Liver (tissue), 9 donors: ENCODE measurements around the gene ZNF714. TPM values are rescaled to one million over a fixed set of nuclear protein-coding genes. Genes with fewer than 3 reads are reported as not detected.

Experiments
- DNase-seq: peaks from one replicate; pipeline ENCODE4 v3.0.0-alpha.2; 2017; ENCODE audit warnings: low spot score
- H3K27ac ChIP-seq, 2 donors: one replicate each; pipeline ENCODE4 v1.7.0; 2013; ENCODE audit warnings: inconsistent platforms in 2 of 2, low read length in 2 of 2, control low read depth in 1 of 2, low read depth in 1 of 2, mild to moderate bottlenecking in 1 of 2
- H3K27me3 ChIP-seq, 4 donors: one replicate each; pipeline versions ENCODE4 v1.6.1 to v1.7.0; 2013; ENCODE audit warnings: low read length in 3 of 4, inconsistent platforms in 1 of 4, mild to moderate bottlenecking in 1 of 4, moderate library complexity in 1 of 4; ENCODE audit not compliant: control insufficient read depth in 4 of 4, insufficient read depth in 4 of 4
- H3K36me3 ChIP-seq, 4 donors: one replicate each; pipeline versions ENCODE4 v1.6.1 to v1.7.0; 2013; ENCODE audit warnings: low read length in 3 of 4, mild to moderate bottlenecking in 3 of 4, low read depth in 1 of 4, moderate library complexity in 1 of 4; ENCODE audit not compliant: control insufficient read depth in 4 of 4, insufficient read depth in 3 of 4
- H3K4me1 ChIP-seq, 4 donors: one replicate each; pipeline versions ENCODE4 v1.6.1 to v1.7.0; 2013; ENCODE audit warnings: low read length in 3 of 4, mild to moderate bottlenecking in 3 of 4, moderate library complexity in 1 of 4; ENCODE audit not compliant: control insufficient read depth in 4 of 4, insufficient read depth in 4 of 4
- H3K4me3 ChIP-seq, 3 donors: one replicate each; pipeline versions ENCODE4 v1.6.1 to v1.7.0; 2013; ENCODE audit warnings: low read length in 3 of 3, control low read depth in 1 of 3, low read depth in 1 of 3, mild to moderate bottlenecking in 1 of 3
- H3K9ac ChIP-seq, 2 donors: one replicate each; pipeline ENCODE4 v1.7.0; 2013; ENCODE audit warnings: low read length in 2 of 2, mild to moderate bottlenecking in 2 of 2, moderate library complexity in 2 of 2, control low read depth in 1 of 2, low read depth in 1 of 2
- H3K9me3 ChIP-seq, 4 donors: one replicate each; pipeline versions ENCODE4 v1.6.1 to v1.7.0; 2013; ENCODE audit warnings: low read length in 3 of 4; ENCODE audit not compliant: control insufficient read depth in 4 of 4
- EGR1 ChIP-seq, 2 donors: IDR thresholded peaks; 2 replicates each; pipeline ENCODE4 v1.6.1; 2016 to 2018; ENCODE audit warnings: antibody characterized with exemption in 2 of 2, low read depth in 2 of 2
- FOXA1 ChIP-seq: IDR thresholded peaks from 2 replicates; pipeline ENCODE4 v1.6.1; 2016; ENCODE audit warnings: antibody characterized with exemption
- FOXA2 ChIP-seq: IDR thresholded peaks from 2 replicates; pipeline ENCODE4 v1.6.1; 2016; ENCODE audit warnings: antibody characterized with exemption
- GABPA ChIP-seq, 2 donors: IDR thresholded peaks in 1 of 2; conservative IDR thresholded peaks in 1 of 2; 2 replicates each; pipeline ENCODE4 v1.6.1; 2016; ENCODE audit warnings: antibody characterized with exemption in 2 of 2, mild to moderate bottlenecking in 1 of 2, moderate library complexity in 1 of 2
- HNF4A ChIP-seq, 2 donors: conservative IDR thresholded peaks; 2 replicates each; pipeline ENCODE4 v1.6.1; 2016; ENCODE audit warnings: antibody characterized with exemption in 2 of 2, mild to moderate bottlenecking in 2 of 2
- HNF4G ChIP-seq: IDR thresholded peaks from 2 replicates; pipeline ENCODE4 v1.6.1; 2016; ENCODE audit warnings: antibody characterized with exemption
- JUND ChIP-seq, 2 donors: IDR thresholded peaks; 2 replicates each; pipeline ENCODE4 v1.6.1; 2016; ENCODE audit warnings: antibody characterized with exemption in 2 of 2
- NR2F2 ChIP-seq: IDR thresholded peaks from 2 replicates; pipeline ENCODE4 v1.6.1; 2016; ENCODE audit warnings: antibody characterized with exemption
- RAD21 ChIP-seq, 2 donors: IDR thresholded peaks; 2 replicates each; pipeline ENCODE4 v1.6.1; 2016; ENCODE audit warnings: antibody characterized with exemption in 2 of 2, mild to moderate bottlenecking in 2 of 2
- RXRA ChIP-seq, 2 donors: IDR thresholded peaks; 2 replicates each; pipeline ENCODE4 v1.6.1; 2017 to 2018; ENCODE audit warnings: antibody characterized with exemption in 2 of 2, mild to moderate bottlenecking in 1 of 2
- SP1 ChIP-seq: IDR thresholded peaks from 2 replicates; pipeline ENCODE4 v1.6.1; 2018; ENCODE audit warnings: antibody characterized with exemption, mild to moderate bottlenecking
- TAF1 ChIP-seq: conservative IDR thresholded peaks from 2 replicates; pipeline ENCODE4 v1.6.1; 2016; ENCODE audit warnings: antibody characterized with exemption, mild to moderate bottlenecking
- YY1 ChIP-seq: IDR thresholded peaks from 2 replicates; pipeline ENCODE4 v1.6.1; 2016; ENCODE audit warnings: antibody characterized with exemption, mild to moderate bottlenecking
- WGBS: extraction: QIAGEN DNeasy Blood & Tissue Kit; methylation state at CpG from one replicate; pipeline ENCODE4 v1.1.7; 2013; 5-methylcytosine and 5-hydroxymethylcytosine counted together
- polyA plus RNA-seq, 2 donors: library from polyadenylated mRNA; stranded (reverse) in 1 of 2; unstranded in 1 of 2; fragments of 200-250 nt in 1 of 2; fragments of >200 nt in 1 of 2; fragmentation: Nextera tagmentation in 1 of 2; extraction: Ambion mirVana in 1 of 2; gene quantifications; one replicate each; pipeline versions ENCODE4 v1.2.1 to v1.2.3, GENCODE V29; 2013 to 2015
- total RNA-seq, 2 donors: library from RNA; depleted of rRNA; stranded (reverse); fragments of >200 nt; gene quantifications; one replicate each; pipeline ENCODE4 v1.2.3, GENCODE V29; 2014
- TF ChIP-seq, protein P1 (sequence below): IDR thresholded peaks from 2 replicates; pipeline ENCODE4 v1.6.1; 2016; ENCODE audit warnings: antibody characterized with exemption
- TF ChIP-seq, protein P2 (sequence below): fragments of 150-350 bp; IDR thresholded peaks from 2 replicates; pipeline ENCODE4 v1.5.1; 2017; ENCODE audit warnings: improper control_type of control experiment, low read depth, low read length; ENCODE audit not compliant: missing input control
- TF ChIP-seq, protein P3 (sequence below): IDR thresholded peaks from 2 replicates; pipeline ENCODE4 v1.6.1; 2016; ENCODE audit warnings: antibody characterized with exemption, mild to moderate bottlenecking
- TF ChIP-seq, protein P4 (sequence below): IDR thresholded peaks from 2 replicates; pipeline ENCODE4 v1.6.1; 2016; ENCODE audit warnings: antibody characterized with exemption
- TF ChIP-seq, protein P5 (sequence below): IDR thresholded peaks from 2 replicates; pipeline ENCODE4 v1.6.1; 2016; ENCODE audit warnings: antibody characterized with exemption
- donor health status: healthy.
- donor health status: healthy.
- donor health status: healthy.
- donor health status: healthy.
- donor health status: healthy.

ZNF714 gene
- total and polyA plus RNA-seq, 4 donors, result 0.22 to 4.7 (median 0.81) TPM

DNA sequence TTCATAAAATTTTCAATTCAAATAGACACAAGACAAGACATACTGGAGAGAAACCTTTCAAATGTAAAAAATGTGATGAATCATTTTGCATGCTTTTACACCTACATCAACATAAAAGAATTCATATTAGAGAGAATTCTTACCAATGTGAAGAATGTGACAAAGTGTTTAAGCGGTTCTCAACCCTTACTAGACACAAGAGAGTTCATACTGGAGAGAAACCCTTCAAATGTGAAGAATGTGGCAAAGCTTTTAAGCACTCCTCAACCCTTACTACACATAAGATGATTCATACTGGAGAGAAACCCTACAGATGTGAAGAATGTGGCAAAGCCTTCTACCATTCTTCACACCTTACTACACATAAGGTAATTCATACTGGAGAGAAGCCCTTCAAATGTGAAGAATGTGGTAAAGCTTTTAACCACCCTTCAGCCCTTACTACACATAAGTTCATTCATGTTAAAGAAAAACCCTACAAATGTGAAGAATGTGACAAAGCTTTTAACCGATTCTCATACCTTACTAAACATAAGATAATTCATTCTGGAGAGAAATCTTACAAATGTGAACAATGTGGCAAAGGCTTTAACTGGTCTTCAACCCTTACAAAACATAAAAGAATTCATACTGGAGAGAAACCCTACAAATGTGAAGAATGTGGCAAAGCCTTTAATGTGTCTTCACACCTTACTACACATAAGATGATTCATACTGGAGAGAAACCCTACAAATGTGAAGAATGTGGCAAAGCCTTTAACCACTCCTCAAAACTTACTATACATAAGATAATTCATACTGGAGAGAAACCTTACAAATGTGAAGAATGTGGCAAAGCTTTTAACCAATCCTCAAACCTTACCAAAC is 35.3 kb downstream of the ZNF714 start:
- no peak overlapping the region for H3K4me3 ChIP-seq
- H3K4me1 ChIP-seq, result no peaks in the 10 kb centered on the region
- TF ChIP-seq YY1 (no peak), HNF4A (conservative IDR thresholded peaks at IDR 0.05) (no peak), NR2F2 (no peak), SP1 (no peak)
- TF ChIP-seq, protein P1, sequence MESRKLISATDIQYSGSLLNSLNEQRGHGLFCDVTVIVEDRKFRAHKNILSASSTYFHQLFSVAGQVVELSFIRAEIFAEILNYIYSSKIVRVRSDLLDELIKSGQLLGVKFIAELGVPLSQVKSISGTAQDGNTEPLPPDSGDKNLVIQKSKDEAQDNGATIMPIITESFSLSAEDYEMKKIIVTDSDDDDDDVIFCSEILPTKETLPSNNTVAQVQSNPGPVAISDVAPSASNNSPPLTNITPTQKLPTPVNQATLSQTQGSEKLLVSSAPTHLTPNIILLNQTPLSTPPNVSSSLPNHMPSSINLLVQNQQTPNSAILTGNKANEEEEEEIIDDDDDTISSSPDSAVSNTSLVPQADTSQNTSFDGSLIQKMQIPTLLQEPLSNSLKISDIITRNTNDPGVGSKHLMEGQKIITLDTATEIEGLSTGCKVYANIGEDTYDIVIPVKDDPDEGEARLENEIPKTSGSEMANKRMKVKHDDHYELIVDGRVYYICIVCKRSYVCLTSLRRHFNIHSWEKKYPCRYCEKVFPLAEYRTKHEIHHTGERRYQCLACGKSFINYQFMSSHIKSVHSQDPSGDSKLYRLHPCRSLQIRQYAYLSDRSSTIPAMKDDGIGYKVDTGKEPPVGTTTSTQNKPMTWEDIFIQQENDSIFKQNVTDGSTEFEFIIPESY, result no peak
- TF ChIP-seq, protein P2, sequence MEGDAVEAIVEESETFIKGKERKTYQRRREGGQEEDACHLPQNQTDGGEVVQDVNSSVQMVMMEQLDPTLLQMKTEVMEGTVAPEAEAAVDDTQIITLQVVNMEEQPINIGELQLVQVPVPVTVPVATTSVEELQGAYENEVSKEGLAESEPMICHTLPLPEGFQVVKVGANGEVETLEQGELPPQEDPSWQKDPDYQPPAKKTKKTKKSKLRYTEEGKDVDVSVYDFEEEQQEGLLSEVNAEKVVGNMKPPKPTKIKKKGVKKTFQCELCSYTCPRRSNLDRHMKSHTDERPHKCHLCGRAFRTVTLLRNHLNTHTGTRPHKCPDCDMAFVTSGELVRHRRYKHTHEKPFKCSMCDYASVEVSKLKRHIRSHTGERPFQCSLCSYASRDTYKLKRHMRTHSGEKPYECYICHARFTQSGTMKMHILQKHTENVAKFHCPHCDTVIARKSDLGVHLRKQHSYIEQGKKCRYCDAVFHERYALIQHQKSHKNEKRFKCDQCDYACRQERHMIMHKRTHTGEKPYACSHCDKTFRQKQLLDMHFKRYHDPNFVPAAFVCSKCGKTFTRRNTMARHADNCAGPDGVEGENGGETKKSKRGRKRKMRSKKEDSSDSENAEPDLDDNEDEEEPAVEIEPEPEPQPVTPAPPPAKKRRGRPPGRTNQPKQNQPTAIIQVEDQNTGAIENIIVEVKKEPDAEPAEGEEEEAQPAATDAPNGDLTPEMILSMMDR, result no peak
- TF ChIP-seq, protein P3, sequence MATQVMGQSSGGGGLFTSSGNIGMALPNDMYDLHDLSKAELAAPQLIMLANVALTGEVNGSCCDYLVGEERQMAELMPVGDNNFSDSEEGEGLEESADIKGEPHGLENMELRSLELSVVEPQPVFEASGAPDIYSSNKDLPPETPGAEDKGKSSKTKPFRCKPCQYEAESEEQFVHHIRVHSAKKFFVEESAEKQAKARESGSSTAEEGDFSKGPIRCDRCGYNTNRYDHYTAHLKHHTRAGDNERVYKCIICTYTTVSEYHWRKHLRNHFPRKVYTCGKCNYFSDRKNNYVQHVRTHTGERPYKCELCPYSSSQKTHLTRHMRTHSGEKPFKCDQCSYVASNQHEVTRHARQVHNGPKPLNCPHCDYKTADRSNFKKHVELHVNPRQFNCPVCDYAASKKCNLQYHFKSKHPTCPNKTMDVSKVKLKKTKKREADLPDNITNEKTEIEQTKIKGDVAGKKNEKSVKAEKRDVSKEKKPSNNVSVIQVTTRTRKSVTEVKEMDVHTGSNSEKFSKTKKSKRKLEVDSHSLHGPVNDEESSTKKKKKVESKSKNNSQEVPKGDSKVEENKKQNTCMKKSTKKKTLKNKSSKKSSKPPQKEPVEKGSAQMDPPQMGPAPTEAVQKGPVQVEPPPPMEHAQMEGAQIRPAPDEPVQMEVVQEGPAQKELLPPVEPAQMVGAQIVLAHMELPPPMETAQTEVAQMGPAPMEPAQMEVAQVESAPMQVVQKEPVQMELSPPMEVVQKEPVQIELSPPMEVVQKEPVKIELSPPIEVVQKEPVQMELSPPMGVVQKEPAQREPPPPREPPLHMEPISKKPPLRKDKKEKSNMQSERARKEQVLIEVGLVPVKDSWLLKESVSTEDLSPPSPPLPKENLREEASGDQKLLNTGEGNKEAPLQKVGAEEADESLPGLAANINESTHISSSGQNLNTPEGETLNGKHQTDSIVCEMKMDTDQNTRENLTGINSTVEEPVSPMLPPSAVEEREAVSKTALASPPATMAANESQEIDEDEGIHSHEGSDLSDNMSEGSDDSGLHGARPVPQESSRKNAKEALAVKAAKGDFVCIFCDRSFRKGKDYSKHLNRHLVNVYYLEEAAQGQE, result no peak
- no peaks in the 10 kb centered on the region for H3K27me3 ChIP-seq
- WGBS, result 93% methylated on average over 2 of the region's 2 CpGs
- no peak overlapping the region for H3K9ac ChIP-seq
- no peak for DNase-seq
- no peak overlapping the region for H3K27ac ChIP-seq
- H3K36me3 ChIP-seq, result peaks cover 0 to 3% (median 1%) of the 10 kb centered on the region in 4 donors
- H3K9me3 ChIP-seq, result peaks cover 0 to 12% (median 4%) of the 10 kb centered on the region in 4 donors

DNA sequence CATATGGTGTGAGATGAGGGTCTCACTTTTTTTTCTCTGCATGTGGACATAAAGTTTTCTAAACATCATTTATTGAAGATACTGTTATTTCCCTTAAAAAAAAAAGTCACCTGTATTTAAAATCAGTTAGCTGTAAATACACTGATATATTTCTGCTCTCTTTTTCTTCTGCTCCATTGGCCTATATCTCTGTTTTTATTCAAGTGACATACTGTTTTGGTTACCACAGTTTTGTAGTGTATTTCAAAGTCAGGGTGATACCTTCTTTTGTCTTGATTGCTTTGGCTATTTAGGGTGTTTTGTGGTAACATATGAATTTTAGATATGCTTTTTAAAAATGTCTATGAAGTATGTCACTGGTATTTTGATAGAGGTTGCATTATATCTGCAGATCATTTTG is 44.1 kb downstream of the ZNF714 start:
- H3K4me1 ChIP-seq, result no peaks in the 10 kb centered on the region
- H3K4me3 ChIP-seq, result no peak overlapping the region
- no peak overlapping the region for H3K9ac ChIP-seq
- H3K27ac ChIP-seq, result no peak overlapping the region
- no peak for DNase-seq
- peaks cover 0 to 3% (median 0%) of the 10 kb centered on the region in 4 donors for H3K9me3 ChIP-seq
- H3K27me3 ChIP-seq, result no peaks in the 10 kb centered on the region
- peaks cover 0 to 2% (median 0%) of the 10 kb centered on the region in 4 donors for H3K36me3 ChIP-seq
- TF ChIP-seq, protein P4, sequence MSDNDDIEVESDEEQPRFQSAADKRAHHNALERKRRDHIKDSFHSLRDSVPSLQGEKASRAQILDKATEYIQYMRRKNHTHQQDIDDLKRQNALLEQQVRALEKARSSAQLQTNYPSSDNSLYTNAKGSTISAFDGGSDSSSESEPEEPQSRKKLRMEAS, result no peak
- TF ChIP-seq EGR1 (IDR thresholded peaks at IDR 0.05; ENCODE audit: low read depth in 2 of 2) (no peak), RAD21 (IDR thresholded peaks at IDR 0.05) (no peak), RXRA (IDR thresholded peaks at IDR 0.05) (no peak), YY1 (no peak), NR2F2 (no peak), JUND (IDR thresholded peaks at IDR 0.05) (no peak), GABPA (IDR thresholded peaks at IDR 0.05 in 1 of 2, conservative IDR thresholded peaks at IDR 0.05 in 1 of 2) (no peak), SP1 (no peak), FOXA1 (no peak), TAF1 (no peak), HNF4A (conservative IDR thresholded peaks at IDR 0.05) (no peak), FOXA2 (no peak), HNF4G (no peak)
- TF ChIP-seq, protein P1, result no peak
- TF ChIP-seq, protein P2, result no peak
- TF ChIP-seq, protein P5, sequence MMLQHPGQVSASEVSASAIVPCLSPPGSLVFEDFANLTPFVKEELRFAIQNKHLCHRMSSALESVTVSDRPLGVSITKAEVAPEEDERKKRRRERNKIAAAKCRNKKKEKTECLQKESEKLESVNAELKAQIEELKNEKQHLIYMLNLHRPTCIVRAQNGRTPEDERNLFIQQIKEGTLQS, result no peak
